ENCODE data around the gene EPC2.

DNA sequence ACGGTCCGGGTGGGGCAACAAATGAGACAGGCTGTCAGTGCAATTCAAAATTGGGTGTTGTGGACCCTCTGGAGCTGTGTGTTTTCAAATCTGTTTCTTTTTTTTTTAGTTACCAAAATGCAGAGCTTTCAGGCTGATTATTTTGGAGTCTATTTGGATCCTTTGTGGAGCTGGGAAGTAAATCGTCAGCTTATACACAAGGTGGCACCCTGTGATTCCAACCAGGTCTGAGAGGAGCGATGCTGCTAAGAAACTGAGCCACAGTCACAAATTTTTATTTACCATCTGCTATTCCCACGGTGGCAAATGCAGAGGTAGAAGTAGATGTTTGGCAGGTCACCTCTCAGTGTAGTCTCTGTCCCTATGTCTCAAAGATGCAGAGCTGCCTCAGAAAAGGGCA is 3.8 kb upstream of the EPC2 start:
- TF ChIP-seq POLR2A (IDR thresholded peaks at IDR 0.05) (no peak), CTCF (IDR thresholded peaks at IDR 0.05) (no peak)

Measured in sigmoid colon (tissue), 3 donors.